Mucosa of gallbladder (tissue), 1 donor: ENCODE data around the gene IFNL3. TPM values are rescaled to one million over a fixed set of nuclear protein-coding genes. Genes with fewer than 3 reads are reported as not detected.
"Not testable (repeated sequence)": the region's sequence is repeated elsewhere in the genome, so short reads cannot be mapped to it uniquely, and the experiment has no call there.

Experiments
- DNase-seq: peaks from one replicate; pipeline ENCODE4 v3.0.0-alpha.2; 2020; ENCODE audit warnings: low spot score
- total RNA-seq: library from RNA; stranded (reverse); gene quantifications from one replicate; pipeline ENCODE4 v1.2.1, GENCODE V29; 2021
- donor health status: DM: no; HTN: no; CAD: no.

IFNL3 gene
- total RNA-seq = not detected

GRCh38 chr19:39244410-39245100 is at the start of gene IFNL3:
IFNL3 (minus strand) TSS chr19:39245006; CDS start chr19:39244967, 39 bp downstream.
- not testable (repeated sequence) for DNase-seq

DNA sequence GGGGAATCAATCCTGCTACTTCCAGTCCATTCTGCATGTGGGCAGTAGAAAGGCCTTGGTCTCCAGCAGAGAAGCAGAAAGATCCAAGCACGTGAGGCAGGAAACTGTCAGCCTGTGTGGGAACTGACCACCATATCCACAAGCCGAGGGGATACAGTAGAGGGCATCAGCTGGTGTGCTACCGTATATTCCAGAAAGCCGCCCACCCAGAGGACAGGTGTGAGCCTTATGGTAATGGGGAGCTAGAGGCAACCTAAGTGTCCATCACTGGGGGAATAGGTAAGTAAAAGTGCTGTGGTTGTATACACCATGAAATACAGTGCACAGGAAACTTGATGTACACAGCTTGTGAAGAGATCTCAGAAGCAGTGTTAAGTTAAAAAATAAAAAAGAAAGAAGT is 48.6 kb upstream of the IFNL3 start:
- DNase-seq = no peak

- no peak for DNase-seq
Observed at GRCh38 chr19:39284032-39284431, 39.2 kb upstream of the IFNL3 start.

GRCh38 chr19:39282021-39282420 is 37.2 kb upstream of the IFNL3 start:
- DNase-seq = no peak

- DNase-seq = no peak
Observed at GRCh38 chr19:39277598-39277997, 32.8 kb upstream of the IFNL3 start.

DNA sequence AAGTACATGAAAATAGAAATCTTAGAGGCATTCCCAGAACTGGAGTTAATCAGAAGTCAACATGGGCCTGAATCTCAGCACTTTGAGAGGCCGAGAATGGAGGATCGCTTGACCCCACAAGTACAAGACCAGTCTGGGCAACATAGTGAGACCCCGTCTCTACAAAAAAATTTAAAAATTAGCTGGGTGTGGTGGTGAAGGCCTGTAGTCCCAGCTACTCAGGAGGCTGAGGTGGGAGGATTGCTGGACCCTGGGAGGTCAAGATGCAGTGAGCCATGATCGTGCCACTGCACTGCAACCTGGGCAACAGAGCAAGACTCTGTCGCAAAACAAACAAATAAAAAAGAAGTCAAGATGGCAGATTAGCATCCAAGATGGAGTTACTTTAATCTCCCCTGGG is 31.9 kb upstream of the IFNL3 start:
- no peak for DNase-seq

DNA sequence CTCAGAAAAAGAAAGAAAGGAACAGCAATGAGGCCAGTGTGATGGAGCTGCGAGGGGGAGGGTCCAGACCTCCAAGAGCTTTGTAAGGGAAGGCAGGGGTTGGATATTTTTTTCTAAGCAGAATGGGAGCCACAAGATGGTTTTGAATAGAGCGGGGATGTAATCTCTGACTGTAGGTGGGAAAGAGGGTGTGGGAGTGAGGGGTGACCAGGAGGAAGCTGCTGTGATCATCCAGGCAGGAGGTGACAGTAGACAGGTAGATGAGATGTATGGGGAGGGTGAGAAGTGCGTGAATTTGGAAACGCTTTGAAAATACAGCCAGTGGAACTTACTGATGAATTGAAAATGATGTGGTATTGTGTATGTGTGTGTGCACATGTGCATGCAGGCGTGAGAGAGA is 30.8 kb upstream of the IFNL3 start:
- no peak for DNase-seq

DNA sequence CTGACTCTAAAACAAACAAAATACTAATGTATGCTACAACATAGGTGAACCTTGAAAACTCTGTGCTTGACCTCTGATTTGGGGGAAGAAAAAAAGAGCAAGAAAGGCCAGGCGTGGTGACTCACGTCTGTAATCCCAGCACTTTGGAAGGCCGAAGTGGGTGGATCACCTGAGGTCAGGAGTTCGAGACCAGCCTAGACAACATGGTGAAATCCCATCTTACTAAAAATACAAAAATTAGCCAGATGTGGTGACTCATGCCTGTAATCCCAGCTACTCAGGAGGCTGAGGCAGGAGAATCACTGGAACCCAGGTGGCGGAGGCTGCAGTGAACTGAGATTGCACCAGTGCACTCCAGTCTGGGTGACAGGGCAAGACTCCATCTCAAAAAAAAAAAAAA is 29.1 kb upstream of the IFNL3 start:
- not testable (repeated sequence) for DNase-seq

- DNase-seq = no peak
Observed at GRCh38 chr19:39270036-39270871, 25.4 kb upstream of the IFNL3 start.

DNA sequence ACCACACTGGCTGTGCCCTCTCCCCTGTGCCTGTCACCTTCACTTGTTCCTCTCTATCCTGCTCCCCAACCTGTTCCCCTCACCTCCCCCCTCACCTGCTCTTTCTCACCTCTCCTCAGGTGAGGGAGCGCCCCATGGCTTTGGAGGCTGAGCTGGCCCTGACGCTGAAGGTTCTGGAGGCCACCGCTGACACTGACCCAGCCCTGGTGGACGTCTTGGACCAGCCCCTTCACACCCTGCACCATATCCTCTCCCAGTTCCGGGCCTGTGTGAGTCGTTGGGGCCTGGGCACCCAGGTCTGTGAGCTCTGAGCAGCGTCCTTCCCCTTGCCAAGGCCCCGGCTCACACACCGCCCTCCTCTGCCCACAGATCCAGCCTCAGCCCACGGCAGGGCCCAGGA is 24.6 kb upstream of the IFNL3 start:
- not testable (repeated sequence) for DNase-seq

GRCh38 chr19:39268531-39269223 is 23.9 kb upstream of the IFNL3 start:
- DNase-seq = not testable (repeated sequence)

DNA sequence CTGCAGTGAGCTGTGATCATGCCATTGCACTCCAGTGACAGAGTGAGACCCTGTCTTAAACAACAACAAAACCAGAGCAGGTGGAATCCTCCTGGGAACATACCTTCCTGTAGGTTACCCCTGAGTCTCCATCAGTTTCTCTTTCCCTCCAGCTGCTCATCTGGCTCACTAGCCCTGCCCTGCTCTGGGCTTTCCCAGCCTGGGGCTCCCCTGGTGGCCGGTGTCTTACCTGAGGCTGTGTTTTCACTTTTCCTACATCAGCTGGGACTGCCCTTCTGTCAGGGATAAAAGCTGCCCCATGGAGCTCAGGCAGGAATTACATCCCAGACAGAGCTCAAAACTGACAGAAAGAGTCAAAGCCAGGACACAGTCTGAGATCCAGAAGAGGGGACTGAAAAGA is 23.3 kb upstream of the IFNL3 start, which contains the start of gene IFNL2:
Gene IFNL2 (plus strand): TSS at position 312 of the 400 bp plus-strand sequence. CDS start 173 bp downstream, outside the sequence.
- DNase-seq = not testable (repeated sequence)

GRCh38 chr19:39265321-39265916 is 20.6 kb upstream of the IFNL3 start:
- no peak for DNase-seq

DNA sequence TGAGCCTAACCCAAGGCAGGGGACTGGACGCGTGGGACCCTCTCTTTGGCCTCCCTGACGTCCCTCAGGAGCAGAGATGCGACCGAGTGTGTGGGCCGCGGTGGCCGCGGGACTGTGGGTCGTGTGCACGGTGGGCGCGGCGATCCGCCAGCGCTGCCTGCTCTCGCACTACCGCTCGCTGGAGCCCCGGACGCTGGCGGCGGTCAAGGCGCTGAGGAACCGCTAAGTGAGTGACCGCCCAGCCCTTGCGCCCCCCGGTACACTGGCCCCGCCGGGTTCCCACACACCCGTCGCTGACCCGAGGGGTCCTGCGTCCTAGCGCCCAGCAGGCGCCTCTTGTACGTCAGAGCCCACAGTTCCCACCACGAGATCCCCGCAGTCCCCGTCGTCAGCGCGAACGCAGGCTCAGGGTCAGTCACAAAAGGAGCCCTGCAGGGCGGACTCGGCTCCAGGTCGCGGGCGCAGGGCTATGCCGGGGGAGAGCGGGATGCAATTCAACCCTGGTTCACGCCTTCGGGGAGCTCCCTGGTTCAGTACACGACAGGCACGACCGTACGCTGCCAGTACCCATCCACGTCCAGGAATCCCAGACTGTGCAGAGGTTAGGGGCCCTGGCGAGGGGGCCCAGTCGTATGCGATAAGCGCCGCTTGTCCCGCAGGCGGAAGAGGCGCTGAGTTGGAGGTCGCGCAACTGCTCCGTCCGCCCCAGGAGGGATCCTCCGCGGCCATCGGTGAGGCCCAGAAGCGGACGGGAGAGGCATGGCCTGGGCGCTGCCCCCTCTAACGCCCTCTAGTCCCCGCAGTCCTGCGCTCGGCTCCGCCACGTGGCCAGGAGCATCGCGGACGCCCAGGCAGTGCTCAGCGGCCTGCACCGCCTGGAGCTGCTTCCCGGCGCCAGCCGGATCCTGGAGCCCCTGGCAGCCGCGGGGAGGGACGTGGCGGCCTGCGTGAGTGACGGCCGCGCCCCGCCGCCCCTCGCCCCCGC is 19.8 kb upstream of the IFNL3 start:
- no peak for DNase-seq

GRCh38 chr19:39263912-39264305 is 19.1 kb upstream of the IFNL3 start:
- DNase-seq = no peak

GRCh38 chr19:39262496-39262895 is 17.7 kb upstream of the IFNL3 start:
- DNase-seq = no peak

DNA sequence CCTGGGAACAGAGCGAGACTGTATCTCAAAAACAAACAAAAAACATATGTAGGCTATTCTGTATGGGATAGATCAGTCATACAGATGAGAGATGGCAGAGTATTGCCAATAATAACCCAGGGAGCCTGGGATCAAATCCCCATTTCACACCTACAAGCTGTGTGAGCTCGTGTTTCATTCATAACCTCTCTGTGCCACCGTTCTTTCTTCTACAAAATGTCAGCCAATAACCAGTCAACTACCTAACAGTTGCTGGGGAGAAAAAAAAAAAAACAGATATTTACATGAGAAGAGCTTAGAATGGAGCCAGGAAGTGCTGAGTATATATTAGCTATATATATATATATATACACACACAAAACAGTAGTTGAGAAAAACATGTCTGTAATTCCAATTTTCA is 16.9 kb upstream of the IFNL3 start:
- DNase-seq = no peak

DNA sequence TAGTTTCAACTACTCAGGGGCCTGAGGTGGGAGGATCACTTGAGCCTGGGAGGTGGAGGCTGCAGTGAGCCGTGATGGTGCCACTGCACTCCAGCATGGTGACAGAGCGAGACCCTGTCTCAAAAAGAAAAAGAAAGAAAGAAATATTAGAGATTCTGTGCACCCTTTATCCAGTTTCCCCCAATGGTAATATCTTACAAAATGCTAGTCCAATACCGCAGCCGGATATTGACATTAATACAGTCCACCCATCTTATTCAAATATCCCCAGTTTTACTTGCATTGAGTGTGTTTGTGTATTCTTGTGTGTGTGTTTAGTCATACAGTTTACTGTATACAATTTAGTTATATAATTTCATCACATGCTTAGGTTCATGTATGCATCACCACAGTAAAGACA is 12.4 kb upstream of the IFNL3 start:
- DNase-seq = no peak

GRCh38 chr19:39254531-39255345 is 9.9 kb upstream of the IFNL3 start:
- no peak for DNase-seq
